Epithelial cell of esophagus (primary cell): ENCODE measurements around the gene MED1.
"Not testable (repeated sequence)": the region's sequence is repeated elsewhere in the genome, so short reads cannot be mapped to it uniquely, and the experiment has no call there.

ENCODE experiments used
- DNase-seq: peaks from one replicate; pipeline ENCODE4 v3.0.0; 2010; ENCODE audit warnings: low read depth
- H3K4me3 ChIP-seq: 2 replicates; pipeline ENCODE4 v1.5.1; 2011; ENCODE audit warnings: mild to moderate bottlenecking, low read length, control low read depth
- CTCF ChIP-seq: IDR thresholded peaks from 2 replicates; pipeline ENCODE4 v1.5.1; 2011; ENCODE audit warnings: low read depth, mild to moderate bottlenecking, low read length, control low read depth, inconsistent platforms; ENCODE audit not compliant: insufficient read depth; ENCODE audit errors: missing control alignments

The MED1 gene

GRCh38 chr17:39455919-39456318, 4.9 kb upstream of the MED1 start:
- no peak for TF ChIP-seq CTCF
- H3K4me3 ChIP-seq: no peak overlapping the region
- DNase-seq: no peak

DNA sequence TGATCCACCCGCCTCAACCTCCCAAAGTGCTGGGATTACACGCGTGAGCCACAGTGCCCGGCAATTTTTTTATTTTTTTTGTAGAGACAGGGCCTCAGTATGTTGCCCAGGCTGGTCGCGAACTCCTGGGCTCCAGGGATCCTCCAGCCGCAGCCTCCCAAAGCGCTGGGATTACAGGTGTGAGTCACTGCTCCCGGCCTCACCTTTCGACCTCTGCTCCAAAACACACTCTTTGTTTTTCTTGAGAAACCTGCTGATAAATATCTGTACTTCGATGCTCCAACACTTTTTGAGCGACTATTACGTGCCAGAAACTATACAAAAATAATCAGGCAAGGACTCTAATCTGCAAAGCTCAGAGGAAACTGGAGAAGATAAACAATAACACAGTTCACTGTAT, 1.0 kb downstream of the MED1 start:
- no peak for DNase-seq
- no peak for TF ChIP-seq CTCF
- H3K4me3 ChIP-seq: peak overlapping the region; percentile 99

- no peak for TF ChIP-seq CTCF
- H3K4me3 ChIP-seq: no peak overlapping the region
- no peak for DNase-seq
Observed at GRCh38 chr17:39447561-39447960, 3.5 kb downstream of the MED1 start.

GRCh38 chr17:39443326-39443725, 7.7 kb downstream of the MED1 start:
- no peak for DNase-seq
- H3K4me3 ChIP-seq: no peak overlapping the region
- no peak for TF ChIP-seq CTCF

DNA sequence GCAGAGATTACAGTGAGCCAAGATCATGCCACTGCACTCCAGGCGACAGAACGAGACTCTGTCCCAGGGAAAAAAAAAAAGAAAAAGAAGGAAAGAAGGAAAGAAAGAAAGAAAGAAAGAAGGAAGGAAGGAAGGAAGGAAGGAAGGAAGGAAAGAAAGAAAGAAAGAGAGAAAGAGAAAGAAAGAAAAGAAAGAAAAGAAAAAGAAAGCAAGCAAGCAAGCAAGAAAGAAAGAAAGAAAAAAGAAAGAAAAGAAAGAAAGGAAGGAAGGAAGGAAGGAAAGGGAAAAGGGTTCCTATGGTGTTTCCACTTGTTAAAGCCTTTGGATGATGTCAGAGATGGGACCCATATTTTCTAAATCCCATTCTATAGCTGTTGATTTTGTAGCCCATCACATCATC, 11.2 kb downstream of the MED1 start:
- DNase-seq, H3K4me3 ChIP-seq: not testable (repeated sequence)

GRCh38 chr17:39429600-39429999, 21.5 kb downstream of the MED1 start:
- DNase-seq: no peak
- TF ChIP-seq CTCF: no peak
- no peak overlapping the region for H3K4me3 ChIP-seq

GRCh38 chr17:39416141-39416540, 34.9 kb downstream of the MED1 start:
- TF ChIP-seq CTCF: no peak
- no peak for DNase-seq
- no peak overlapping the region for H3K4me3 ChIP-seq

DNA sequence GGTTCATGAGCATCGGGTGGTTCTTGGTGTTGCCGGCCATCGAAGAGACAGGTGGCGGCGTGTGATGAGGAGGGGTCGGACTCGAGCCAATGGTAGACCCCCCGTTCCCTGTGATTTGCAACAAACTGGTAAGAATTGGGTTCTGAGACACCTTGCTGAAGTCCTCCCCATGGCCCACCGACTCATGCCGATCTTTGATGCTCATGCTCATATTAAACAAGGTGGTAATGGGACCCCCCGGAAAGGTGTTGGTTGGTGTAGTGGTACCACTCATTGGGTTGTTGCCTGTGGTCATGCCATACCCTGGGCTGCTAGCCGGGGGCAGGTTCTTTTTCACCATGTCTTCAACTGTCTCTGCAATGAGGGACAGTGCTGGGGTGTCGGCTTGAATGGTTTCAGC, 40.8 kb downstream of the MED1 start:
- H3K4me3 ChIP-seq: no peak overlapping the region
- DNase-seq: no peak
- no peak for TF ChIP-seq CTCF
